Testis (tissue), 2 donors: ENCODE measurements around the gene PI4K2A.

ENCODE experiments used
- CTCF ChIP-seq, 3 experiments: fragments of 450-650 bp in 2 of 3; fragments of 200-600 bp in 1 of 3; sonication (generic) in 1 of 3; IDR thresholded peaks; one replicate each; pipeline ENCODE4 v1.5.1; 2016 to 2019; ENCODE audit warnings: antibody characterized with exemption in 3 of 3, mild to moderate bottlenecking in 2 of 3, moderate library complexity in 1 of 3
- POLR2A ChIP-seq: fragments of 450-650 bp; IDR thresholded peaks from one replicate; pipeline ENCODE4 v1.6.1; 2017; ENCODE audit warnings: antibody characterized with exemption, mild to moderate bottlenecking, moderate library complexity

GRCh38 chr10:97669571-97669970, 29.1 kb downstream of the PI4K2A start:
- no peak for TF ChIP-seq CTCF (IDR thresholded peaks at IDR 0.05)
- no peak for TF ChIP-seq POLR2A
